Activated naive CD4-positive, alpha-beta T cell treated with anti-CD3 and anti-CD28 coated beads for 36 hours (primary cell): Measurements from ENCODE around the gene AMBP. TPM values are rescaled to one million over a fixed set of nuclear protein-coding genes. Genes with fewer than 3 reads are reported as not detected.

ENCODE experiments used
- CTCF ChIA-PET: fragments of 350-600 bp; sonication (Branson Sonifier 250); formaldehyde crosslinking; loops from one replicate; lab custom pipeline; 2021; ENCODE audit warnings: antibody characterized with exemption; lab: Charles Lee
- DNase-seq: peaks from one replicate; pipeline ENCODE4 v3.0.0-alpha.2; 2020
- H3K27ac Mint-ChIP-seq: one replicate; pipeline ENCODE4 v1.8.0; 2021; ENCODE audit warnings: mild to moderate bottlenecking, mixed read lengths
- H3K27me3 Mint-ChIP-seq: one replicate; pipeline ENCODE4 v1.8.0; 2021; ENCODE audit warnings: low read depth, mixed read lengths
- H3K36me3 Mint-ChIP-seq: one replicate; pipeline ENCODE4 v1.8.0; 2021; ENCODE audit warnings: low read depth, mixed read lengths
- H3K4me1 Mint-ChIP-seq: one replicate; pipeline ENCODE4 v1.8.0; 2021; ENCODE audit warnings: low read depth, mixed read lengths
- H3K4me3 Mint-ChIP-seq: one replicate; pipeline ENCODE4 v1.8.0; 2021; ENCODE audit warnings: mild to moderate bottlenecking, moderate library complexity, mixed read lengths
- H3K9me3 Mint-ChIP-seq: one replicate; pipeline ENCODE4 v1.8.0; 2021; ENCODE audit warnings: mixed read lengths
- intact Hi-C: fragments of 100-400 bp; cut with micrococcal nuclease; formaldehyde crosslinking; loops from one replicate; pipeline ENCODE4 v1.15.1; 2023
- total RNA-seq, 2 experiments: library from RNA; stranded (reverse); gene quantifications; one replicate each; pipeline ENCODE4 v1.2.3, GENCODE V29; 2021

AMBP gene
- total RNA-seq, 2 experiments from 2014 or later, result not detected

- H3K4me3 Mint-ChIP-seq, result no peak overlapping the region
- CTCF ChIA-PET, result no interaction called here
- no peaks in the 10 kb centered on the region for H3K4me1 Mint-ChIP-seq
- peaks cover 7% of the 10 kb centered on the region for H3K27me3 Mint-ChIP-seq
- DNase-seq, result no peak
- H3K36me3 Mint-ChIP-seq, result no peaks in the 10 kb centered on the region
- no peaks in the 10 kb centered on the region for H3K9me3 Mint-ChIP-seq
- no peak overlapping the region for H3K27ac Mint-ChIP-seq
- intact Hi-C loops, result no loop called here
These were observed 18.0 kb downstream of the AMBP start for GRCh38 chr9:114060070-114060469.

DNA sequence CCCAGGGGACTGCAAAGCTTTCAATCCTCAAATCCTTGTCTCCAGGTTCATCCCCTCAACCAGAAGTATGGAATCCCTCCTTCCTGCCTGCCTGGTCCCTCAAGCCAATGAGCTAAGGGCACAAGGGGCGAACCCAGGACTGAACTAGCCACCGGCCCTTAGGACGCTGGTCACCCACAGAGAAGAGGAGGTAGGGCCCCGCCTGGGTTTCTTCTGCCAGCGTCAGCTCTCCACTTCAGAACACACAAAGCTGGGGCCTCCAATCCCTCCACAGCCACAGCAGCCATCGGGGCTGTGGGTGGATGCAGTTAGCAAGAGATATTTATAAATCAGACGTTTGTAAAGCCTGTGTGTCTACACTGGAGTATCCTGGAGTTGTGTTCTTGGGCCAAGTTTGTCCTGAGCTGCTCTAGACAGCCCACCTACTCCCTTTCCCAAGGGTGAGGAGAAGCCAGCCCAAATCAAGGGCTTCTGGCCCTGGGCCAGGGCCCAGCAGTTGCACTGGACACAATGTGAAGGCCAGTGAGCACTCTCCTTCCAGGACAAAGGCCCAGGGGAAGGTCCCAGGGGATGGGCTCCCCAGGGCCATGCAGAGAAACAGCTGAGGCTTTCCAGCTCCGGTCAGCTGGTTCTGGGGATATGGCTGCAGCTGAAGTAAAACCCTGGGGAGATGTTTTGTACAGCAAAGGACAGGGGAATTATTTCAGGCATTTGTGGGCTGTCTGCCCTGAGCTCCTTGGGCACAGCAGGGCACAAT is 18.9 kb downstream of the AMBP start:
- no peaks in the 10 kb centered on the region for H3K36me3 Mint-ChIP-seq
- no peaks in the 10 kb centered on the region for H3K9me3 Mint-ChIP-seq
- H3K4me3 Mint-ChIP-seq, result no peak overlapping the region
- DNase-seq, result no peak
- peaks cover 5% of the 10 kb centered on the region for H3K27me3 Mint-ChIP-seq
- H3K27ac Mint-ChIP-seq, result no peak overlapping the region
- CTCF ChIA-PET, result interaction anchor here (0.6 to 0.9 kb wide), 2 partner anchors 23 to 235 kb away, joined by 3 to 4 read pairs; no protein-coding TSS in a partner anchor
- intact Hi-C loops, result no loop called here
- H3K4me1 Mint-ChIP-seq, result no peaks in the 10 kb centered on the region

DNA sequence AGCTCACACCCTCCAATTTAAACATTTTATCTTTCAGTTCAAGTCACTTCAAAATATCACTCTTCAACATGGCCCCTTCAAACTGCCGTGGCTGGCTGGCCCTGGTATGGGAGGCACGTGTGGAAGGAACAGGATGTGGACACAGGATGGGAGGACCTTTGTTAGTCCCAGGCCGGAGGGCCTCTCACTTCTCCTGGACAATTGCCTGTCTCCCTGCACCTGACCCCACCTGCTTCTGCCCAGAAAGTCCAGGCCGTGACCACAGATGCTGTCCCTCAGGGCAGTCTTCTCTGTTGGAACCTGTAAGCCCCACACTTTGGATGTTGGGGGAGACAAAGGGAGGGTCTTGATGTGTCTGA is 19.4 kb downstream of the AMBP start:
- no peak overlapping the region for H3K4me3 Mint-ChIP-seq
- H3K27ac Mint-ChIP-seq, result no peak overlapping the region
- DNase-seq, result no peak
- CTCF ChIA-PET, result interaction anchor here (0.9 kb wide), 1 partner anchor 24 kb away, joined by 4 read pairs; no protein-coding TSS in a partner anchor
- intact Hi-C loops, result no loop called here
- H3K27me3 Mint-ChIP-seq, result peaks cover 5% of the 10 kb centered on the region
- no peaks in the 10 kb centered on the region for H3K9me3 Mint-ChIP-seq
- no peaks in the 10 kb centered on the region for H3K4me1 Mint-ChIP-seq
- no peaks in the 10 kb centered on the region for H3K36me3 Mint-ChIP-seq

GRCh38 chr9:114057161-114057885 is 20.8 kb downstream of the AMBP start:
- no peak overlapping the region for H3K27ac Mint-ChIP-seq
- H3K9me3 Mint-ChIP-seq, result no peaks in the 10 kb centered on the region
- CTCF ChIA-PET, result interaction anchor here (1.0 kb wide), 1 partner anchor 51 kb away, joined by 3 read pairs; no protein-coding TSS in a partner anchor
- intact Hi-C loops, result no loop called here
- H3K4me3 Mint-ChIP-seq, result no peak overlapping the region
- peaks cover 3% of the 10 kb centered on the region for H3K27me3 Mint-ChIP-seq
- DNase-seq, result no peak
- no peaks in the 10 kb centered on the region for H3K36me3 Mint-ChIP-seq
- no peaks in the 10 kb centered on the region for H3K4me1 Mint-ChIP-seq

- no peak for DNase-seq
- Mint-ChIP-seq H3K27ac (no peak overlapping the region), H3K36me3 (no peaks in the 10 kb centered on the region), H3K9me3 (no peaks in the 10 kb centered on the region), H3K27me3 (no peaks in the 10 kb centered on the region), H3K4me1 (no peaks in the 10 kb centered on the region), H3K4me3 (no peak overlapping the region)
- CTCF ChIA-PET, result no interaction called here
- intact Hi-C loops, result no loop called here
These were observed 21.6 kb downstream of the AMBP start for GRCh38 chr9:114056527-114056926.

DNA sequence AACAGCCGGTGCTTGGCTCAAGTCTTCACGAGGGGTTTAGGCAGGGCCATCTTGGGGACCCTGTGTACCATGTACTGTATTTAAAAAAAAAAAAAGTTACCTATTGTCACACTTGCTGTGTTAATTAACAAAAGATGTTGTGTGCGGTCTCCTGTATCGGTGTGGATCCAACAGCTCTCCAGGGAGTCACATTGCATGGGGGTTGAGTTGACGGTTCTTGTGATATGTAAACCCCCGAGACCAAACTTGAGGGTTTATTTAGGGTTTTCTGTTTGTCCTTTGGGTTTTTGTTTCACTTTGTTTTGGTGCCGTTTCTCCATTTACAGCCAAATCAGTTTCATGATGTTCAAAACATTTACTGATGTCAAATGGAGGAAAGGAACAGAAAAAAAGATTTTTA is 22.2 kb downstream of the AMBP start:
- Mint-ChIP-seq H3K9me3 (no peaks in the 10 kb centered on the region), H3K4me1 (no peaks in the 10 kb centered on the region), H3K36me3 (no peaks in the 10 kb centered on the region), H3K4me3 (no peak overlapping the region), H3K27ac (no peak overlapping the region), H3K27me3 (no peaks in the 10 kb centered on the region)
- DNase-seq, result no peak
- CTCF ChIA-PET, result no interaction called here
- intact Hi-C loops, result no loop called here

GRCh38 chr9:114055061-114055460 is 23.0 kb downstream of the AMBP start:
- H3K36me3 Mint-ChIP-seq, result no peaks in the 10 kb centered on the region
- no peaks in the 10 kb centered on the region for H3K27me3 Mint-ChIP-seq
- no peak overlapping the region for H3K27ac Mint-ChIP-seq
- H3K4me3 Mint-ChIP-seq, result no peak overlapping the region
- H3K9me3 Mint-ChIP-seq, result no peaks in the 10 kb centered on the region
- intact Hi-C loops, result no loop called here
- CTCF ChIA-PET, result interaction anchor here (0.6 kb wide), 1 partner anchor 24 kb away, joined by 3 read pairs; no protein-coding TSS in a partner anchor
- no peak for DNase-seq
- H3K4me1 Mint-ChIP-seq, result no peaks in the 10 kb centered on the region

DNA sequence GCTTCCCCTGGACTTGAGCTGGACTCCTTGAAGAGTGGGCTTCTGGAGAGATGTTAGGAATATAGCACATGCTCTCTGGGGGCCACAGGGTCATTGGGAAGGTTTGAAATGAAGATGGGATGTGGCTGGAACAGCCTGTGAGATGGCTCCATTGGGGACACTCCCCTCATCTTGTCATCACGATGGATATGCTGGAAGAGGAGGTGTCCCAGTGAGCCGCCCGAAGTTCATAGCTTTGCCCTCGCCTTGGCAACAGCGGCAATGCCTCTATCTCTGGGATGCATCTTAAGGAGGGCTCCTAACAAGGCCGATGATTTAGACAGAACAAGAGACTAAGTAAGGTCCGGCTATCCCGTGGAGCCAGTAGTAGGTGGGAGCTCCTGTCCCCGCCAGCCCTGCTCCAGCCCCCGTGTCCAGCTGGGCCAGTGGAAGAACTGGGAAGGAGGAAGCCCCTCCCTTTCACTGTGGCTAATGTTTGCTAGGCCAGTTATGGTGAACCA is 23.9 kb downstream of the AMBP start:
- Mint-ChIP-seq H3K27ac (no peak overlapping the region), H3K4me3 (no peak overlapping the region), H3K27me3 (no peaks in the 10 kb centered on the region), H3K36me3 (no peaks in the 10 kb centered on the region), H3K9me3 (no peaks in the 10 kb centered on the region), H3K4me1 (no peaks in the 10 kb centered on the region)
- no peak for DNase-seq
- intact Hi-C loops, result no loop called here
- CTCF ChIA-PET, result interaction anchor here (0.6 kb wide), 1 partner anchor 17 kb away, joined by 4 read pairs; no protein-coding TSS in a partner anchor

- H3K27me3 Mint-ChIP-seq, result no peaks in the 10 kb centered on the region
- H3K27ac Mint-ChIP-seq, result no peak overlapping the region
- H3K36me3 Mint-ChIP-seq, result no peaks in the 10 kb centered on the region
- H3K9me3 Mint-ChIP-seq, result no peaks in the 10 kb centered on the region
- CTCF ChIA-PET, result no interaction called here
- DNase-seq, result no peak
- H3K4me3 Mint-ChIP-seq, result no peak overlapping the region
- intact Hi-C loops, result no loop called here
- H3K4me1 Mint-ChIP-seq, result no peaks in the 10 kb centered on the region
These were observed 24.7 kb downstream of the AMBP start for GRCh38 chr9:114053246-114054005.

GRCh38 chr9:114051706-114052105 is 26.4 kb downstream of the AMBP start:
- Mint-ChIP-seq H3K4me3 (no peak overlapping the region), H3K27me3 (no peaks in the 10 kb centered on the region), H3K9me3 (no peaks in the 10 kb centered on the region), H3K36me3 (no peaks in the 10 kb centered on the region), H3K4me1 (no peaks in the 10 kb centered on the region), H3K27ac (no peak overlapping the region)
- DNase-seq, result no peak
- CTCF ChIA-PET, result no interaction called here
- intact Hi-C loops, result no loop called here

DNA sequence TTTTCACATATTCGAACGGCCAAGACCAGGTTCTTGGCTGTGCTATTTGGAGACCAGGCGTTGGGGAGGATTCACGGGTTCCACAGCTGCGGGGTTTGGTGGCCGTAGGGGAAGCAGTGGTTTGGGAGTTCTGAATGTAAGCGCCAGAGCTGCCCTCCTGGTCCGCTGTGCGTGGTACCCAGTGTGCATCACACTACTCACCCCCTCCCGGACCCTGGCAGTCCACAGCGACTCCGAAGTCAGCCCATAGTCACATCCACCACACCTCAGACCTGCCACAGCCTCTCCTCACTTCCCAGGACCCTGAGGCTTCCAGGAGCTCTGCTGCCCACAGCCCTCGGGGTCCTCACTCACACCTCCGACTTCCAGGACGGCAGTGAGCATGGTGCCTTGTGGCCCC is 26.8 kb downstream of the AMBP start:
- Mint-ChIP-seq H3K9me3 (no peaks in the 10 kb centered on the region), H3K4me3 (no peak overlapping the region)

DNA sequence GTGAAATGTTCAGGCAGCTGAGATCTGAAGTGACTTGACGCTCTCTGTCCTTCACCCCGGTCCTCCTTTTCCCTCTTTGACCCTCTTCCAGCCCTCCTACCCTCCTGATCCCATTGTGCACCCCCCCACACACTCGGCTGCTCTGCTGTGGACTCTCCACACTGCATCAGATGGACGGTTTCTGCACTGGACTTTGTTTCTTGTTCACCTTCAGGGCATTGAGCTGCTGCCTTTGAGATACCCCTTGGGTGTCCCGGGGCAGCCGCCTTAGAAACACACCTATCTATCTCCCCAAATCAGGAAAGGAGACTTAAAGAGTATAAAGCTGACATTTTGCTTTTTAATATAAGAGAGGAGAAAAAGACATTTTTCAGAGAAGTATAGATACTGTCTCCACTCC is 27.5 kb downstream of the AMBP start:
- H3K27me3 Mint-ChIP-seq, result peaks cover 2% of the 10 kb centered on the region
- H3K36me3 Mint-ChIP-seq, result no peaks in the 10 kb centered on the region
- no peaks in the 10 kb centered on the region for H3K9me3 Mint-ChIP-seq
- no peak for DNase-seq
- no peak overlapping the region for H3K27ac Mint-ChIP-seq
- CTCF ChIA-PET, result interaction anchor here (0.5 kb wide), 1 partner anchor 224 kb away, joined by 3 read pairs; no protein-coding TSS in a partner anchor
- no peak overlapping the region for H3K4me3 Mint-ChIP-seq
- no peaks in the 10 kb centered on the region for H3K4me1 Mint-ChIP-seq
- intact Hi-C loops, result no loop called here

More for the DNA sequence above, 26.8 kb downstream of the AMBP start:
- intact Hi-C loops, result no loop called here
- no peak overlapping the region for H3K27ac Mint-ChIP-seq
- DNase-seq, result no peak
- no peaks in the 10 kb centered on the region for H3K36me3 Mint-ChIP-seq
- H3K27me3 Mint-ChIP-seq, result peaks cover 2% of the 10 kb centered on the region
- CTCF ChIA-PET, result no interaction called here
- H3K4me1 Mint-ChIP-seq, result no peaks in the 10 kb centered on the region
